ENCODE measurements around the gene RNFT2.

RNFT2 gene

GRCh38 chr12:116737774-116738657 lies at the start of gene RNFT2, which contains the start of gene SPRING1:
Gene RNFT2 (plus strand): TSS chr12:116738315. CDS start chr12:116740498, 2,183 bp downstream.
Gene SPRING1 (minus strand): TSS chr12:116738069. CDS start chr12:116737900, 169 bp downstream.
- peak; percentile 96 to 99 for DNase-seq (ENCODE audit: low read depth in 2 of 2)

GRCh38 chr12:116689521-116689920 lies 48.6 kb upstream of the RNFT2 start:
- no peak for DNase-seq (ENCODE audit: low read depth in 2 of 2)

GRCh38 chr12:116689979-116690744 lies 48.0 kb upstream of the RNFT2 start:
- DNase-seq (ENCODE audit: low read depth in 2 of 2): no peak

- DNase-seq (ENCODE audit: low read depth in 2 of 2): no peak
Observed at GRCh38 chr12:116691205-116691604, 46.9 kb upstream of the RNFT2 start.

GRCh38 chr12:116691636-116692035 lies 46.5 kb upstream of the RNFT2 start:
- DNase-seq (ENCODE audit: low read depth in 2 of 2): no peak

GRCh38 chr12:116692605-116693004 lies 45.5 kb upstream of the RNFT2 start:
- DNase-seq (ENCODE audit: low read depth in 2 of 2): no peak

GRCh38 chr12:116693286-116694227 lies 44.6 kb upstream of the RNFT2 start:
- DNase-seq (ENCODE audit: low read depth in 2 of 2): no peak

- no peak for DNase-seq (ENCODE audit: low read depth in 2 of 2)
Observed at GRCh38 chr12:116694653-116695463, 43.3 kb upstream of the RNFT2 start.

- no peak for DNase-seq (ENCODE audit: low read depth in 2 of 2)
Observed at GRCh38 chr12:116695464-116695725, 42.7 kb upstream of the RNFT2 start.

- no peak for DNase-seq (ENCODE audit: low read depth in 2 of 2)
Observed at GRCh38 chr12:116697305-116697704, 40.8 kb upstream of the RNFT2 start.

GRCh38 chr12:116697716-116698115 lies 40.4 kb upstream of the RNFT2 start:
- no peak for DNase-seq (ENCODE audit: low read depth in 2 of 2)

GRCh38 chr12:116698116-116698515 lies 40.0 kb upstream of the RNFT2 start:
- DNase-seq (ENCODE audit: low read depth in 2 of 2): no peak

GRCh38 chr12:116698554-116699075 lies 39.5 kb upstream of the RNFT2 start:
- no peak for DNase-seq (ENCODE audit: low read depth in 2 of 2)

GRCh38 chr12:116700066-116700465 lies 38.0 kb upstream of the RNFT2 start:
- DNase-seq (ENCODE audit: low read depth in 2 of 2): no peak

- DNase-seq (ENCODE audit: low read depth in 2 of 2): no peak
Observed at GRCh38 chr12:116701432-116701831, 36.7 kb upstream of the RNFT2 start.

- DNase-seq (ENCODE audit: low read depth in 2 of 2): peak; percentile 14 to 40
Observed at GRCh38 chr12:116703214-116703795, 34.8 kb upstream of the RNFT2 start.

GRCh38 chr12:116707751-116708150 lies 30.4 kb upstream of the RNFT2 start:
- no peak for DNase-seq (ENCODE audit: low read depth in 2 of 2)

- no peak for DNase-seq (ENCODE audit: low read depth in 2 of 2)
Observed at GRCh38 chr12:116708826-116709756, 29.0 kb upstream of the RNFT2 start.

- DNase-seq (ENCODE audit: low read depth in 2 of 2): no peak
Observed at GRCh38 chr12:116709768-116710167, 28.3 kb upstream of the RNFT2 start.

Data from stimulated activated CD8-positive, alpha-beta memory T cell treated with anti-CD3 and anti-CD28 coated beads, Interleukin-15, amount 100 ng/mL, for 4 hours (primary cell).